SK-N-SH (cell line): ENCODE results near the gene UBE2N. TPM values are rescaled to one million over a fixed set of nuclear protein-coding genes. Genes with fewer than 3 reads are reported as not detected.
A peak's percentile ranks its signal among the peaks of the same experiment; 100 is the strongest.

Source experiments
- CTCF ChIA-PET: fragments of 300-600, 350-600 bp; formaldehyde crosslinking; extraction: SDS; loops from one replicate; lab custom pipeline; 2021; lab: Yijun Ruan, JAX
- POLR2A ChIA-PET: fragments of 350-600 bp; sonication (Branson Sonifier 250); formaldehyde crosslinking; extraction: SDS; loops from one replicate; lab custom pipeline; 2020; ENCODE audit warnings: antibody characterized with exemption, inconsistent platforms; lab: Yijun Ruan, JAX
- DNase-seq: peaks from one replicate; pipeline ENCODE4 v3.0.0; 2012
- H2AFZ ChIP-seq: fragments of 200-600 bp; sonication (generic); 2 replicates; pipeline ENCODE4 v1.8.1; 2016; ENCODE audit warnings: antibody characterized with exemption, mild to moderate bottlenecking, low read depth
- H3F3A ChIP-seq: fragments of 200-600 bp; sonication (generic); replicated peaks from 2 replicates; pipeline ENCODE3; 2016; ENCODE audit warnings: antibody characterized with exemption, mild to moderate bottlenecking; ENCODE audit not compliant: insufficient read depth
- H3K27ac ChIP-seq, 2 experiments: fragments of 200-500 bp in 1 of 2; fragments of 200-600 bp in 1 of 2; sonication (Bioruptor generic) in 1 of 2; sonication (generic), shearing (Covaris generic) in 1 of 2; 2 replicates each; pipeline versions ENCODE4 v1.5.1 to v1.6.1; 2014 to 2016; ENCODE audit warnings: low read depth in 2 of 2, inconsistent platforms in 1 of 2, low read length in 1 of 2, mild to moderate bottlenecking in 1 of 2, mixed read lengths in 1 of 2
- H3K27me3 ChIP-seq: fragments of 200-600 bp; sonication (generic), shearing (Covaris generic); 2 replicates; pipeline ENCODE4 v1.6.1; 2016; ENCODE audit warnings: mixed run types; ENCODE audit not compliant: insufficient read depth
- H3K36me3 ChIP-seq, 2 experiments: fragments of 200-500 bp in 1 of 2; fragments of 200-600 bp in 1 of 2; sonication (Bioruptor generic) in 1 of 2; sonication (generic) in 1 of 2; replicated peaks in 1 of 2; 2 replicates each; pipeline versions ENCODE3 to v1.5.1; 2014 to 2016; ENCODE audit warnings: low read length in 1 of 2, mild to moderate bottlenecking in 1 of 2; ENCODE audit not compliant: insufficient read depth in 2 of 2, control insufficient read depth in 1 of 2
- H3K4me1 ChIP-seq, 2 experiments: fragments of 200-500 bp in 1 of 2; fragments of 200-600 bp in 1 of 2; sonication (Bioruptor generic) in 1 of 2; sonication (generic), shearing (Covaris generic) in 1 of 2; 2 replicates each; pipeline versions ENCODE4 v1.5.1 to v1.6.1; 2014 to 2016; ENCODE audit warnings: low read depth in 1 of 2, low read length in 1 of 2, mixed run types in 1 of 2; ENCODE audit not compliant: insufficient read depth in 2 of 2, control insufficient read depth in 1 of 2
- H3K4me2 ChIP-seq: fragments of 200-600 bp; sonication (generic), shearing (Covaris generic); 2 replicates; pipeline ENCODE4 v1.6.1; 2017; ENCODE audit warnings: mixed run types
- H3K4me3 ChIP-seq, 2 experiments: fragments of 200-500 bp in 1 of 2; fragments of 200-600 bp in 1 of 2; sonication (Bioruptor generic) in 1 of 2; sonication (generic), shearing (Covaris generic) in 1 of 2; 2 replicates each; pipeline versions ENCODE4 v1.5.1 to v1.8.1; 2014 to 2016; ENCODE audit warnings: low read depth in 2 of 2, inconsistent platforms in 1 of 2, low read length in 1 of 2, mild to moderate bottlenecking in 1 of 2, mixed read lengths in 1 of 2, moderate library complexity in 1 of 2
- H3K79me2 ChIP-seq: fragments of 200-600 bp; sonication (generic); 2 replicates; pipeline ENCODE4 v1.8.1; 2017; ENCODE audit warnings: mild to moderate bottlenecking; ENCODE audit not compliant: insufficient read depth
- H3K9ac ChIP-seq: fragments of 200-600 bp; sonication (generic); 2 replicates; pipeline ENCODE4 v1.6.1; 2017; ENCODE audit warnings: mixed run types
- H3K9me2 ChIP-seq: fragments of 200-600 bp; sonication (generic); 2 replicates; pipeline ENCODE4 v1.6.1; 2017; ENCODE audit warnings: mixed run types
- H3K9me3 ChIP-seq: fragments of 200-600 bp; sonication (generic); 2 replicates; pipeline ENCODE4 v1.6.1; 2017; ENCODE audit warnings: mixed run types, mild to moderate bottlenecking, moderate library complexity
- H4K20me1 ChIP-seq: fragments of 200-600 bp; sonication (generic); 2 replicates; pipeline ENCODE4 v1.6.1; 2017; ENCODE audit warnings: mild to moderate bottlenecking, mixed run types; ENCODE audit not compliant: insufficient read depth
- FOSL2 ChIP-seq: IDR thresholded peaks from 2 replicates; pipeline ENCODE4 v1.4.0; 2012; ENCODE audit warnings: low read depth, mild to moderate bottlenecking, moderate library complexity, borderline replicate concordance
- FOXM1 ChIP-seq: IDR thresholded peaks from 2 replicates; pipeline ENCODE4 v1.4.0; 2012; ENCODE audit warnings: low read depth, mild to moderate bottlenecking
- GATA2 ChIP-seq: sonication (generic); formaldehyde crosslinking; IDR thresholded peaks from 2 replicates; pipeline ENCODE4 v1.5.0; 2020; ENCODE audit warnings: mild to moderate bottlenecking, missing genetic modification reagents
- JUND ChIP-seq: IDR thresholded peaks from 2 replicates; pipeline ENCODE4 v1.4.0; 2012
- MEF2A ChIP-seq: IDR thresholded peaks from 2 replicates; pipeline ENCODE4 v1.4.0; 2012; ENCODE audit warnings: low read depth, borderline replicate concordance
- MXI1 ChIP-seq: IDR thresholded peaks from 2 replicates; pipeline ENCODE4 v1.6.1; 2012; ENCODE audit warnings: mild to moderate bottlenecking, low read depth, low read length, improper control_type of control experiment
- NFIC ChIP-seq: IDR thresholded peaks from 2 replicates; pipeline ENCODE4 v1.4.0; 2012; ENCODE audit warnings: borderline replicate concordance
- NRF1 ChIP-seq: IDR thresholded peaks from 2 replicates; pipeline ENCODE4 v1.6.1; 2012; ENCODE audit warnings: low read depth, mild to moderate bottlenecking, low read length
- REST ChIP-seq: IDR thresholded peaks from 2 replicates; pipeline ENCODE4 v1.6.1; 2012; ENCODE audit warnings: mild to moderate bottlenecking, low read depth, low read length, moderate library complexity
- SIN3A ChIP-seq: IDR thresholded peaks from 2 replicates; pipeline ENCODE4 v1.6.1; 2012; ENCODE audit warnings: low read depth, mild to moderate bottlenecking, low read length, moderate library complexity, borderline replicate concordance
- TAF1 ChIP-seq: IDR thresholded peaks from 2 replicates; pipeline ENCODE4 v1.6.1; 2012; ENCODE audit warnings: low read depth, mild to moderate bottlenecking, low read length, moderate library complexity, borderline replicate concordance
- TCF12 ChIP-seq: IDR thresholded peaks from 2 replicates; pipeline ENCODE4 v1.4.0; 2012
- USF1 ChIP-seq: IDR thresholded peaks from 2 replicates; pipeline ENCODE4 v1.4.0; 2012; ENCODE audit warnings: low read depth, borderline replicate concordance
- ZBTB33 ChIP-seq: IDR thresholded peaks from 2 replicates; pipeline ENCODE4 v1.4.0; 2012; ENCODE audit warnings: low read depth, borderline replicate concordance
- WGBS: methylation state at CpG from one replicate; pipeline ENCODE4 v1.1.6; 2017; ENCODE audit warnings: low lambda C conversion rate; 5-methylcytosine and 5-hydroxymethylcytosine counted together
- polyA plus RNA-seq, 3 experiments: library from polyadenylated mRNA; depleted of rRNA; stranded (reverse); fragments of >200 nt; gene quantifications; 2 replicates each; pipeline ENCODE4 v1.2.3, GENCODE V29; 2012

Gene UBE2N
- polyA plus RNA-seq, 1 of the 3 experiments (the other 2 are of a cell fraction), result 102 TPM

GRCh38 chr12:93443576-93443975 lies 1.8 kb upstream of the UBE2N start:
- H2AFZ ChIP-seq, result no peak overlapping the region
- no peaks in the 10 kb centered on the region for H3K9me3 ChIP-seq
- H3K27me3 ChIP-seq, result no peaks in the 10 kb centered on the region
- no peak overlapping the region for H3K4me2 ChIP-seq
- no peak for TF ChIP-seq GATA2 (CRISPR knock-in tag)
- no peak for TF ChIP-seq TAF1
- TF ChIP-seq FOSL2, result no peak
- 93% methylated on average over 3 of the region's 4 CpGs for WGBS
- H3K9ac ChIP-seq, result no peak overlapping the region
- H3K27ac ChIP-seq, result no peak overlapping the region
- H3K36me3 ChIP-seq, result no peaks in the 10 kb centered on the region
- H3F3A ChIP-seq, result peaks cover 4% of the 10 kb centered on the region
- H4K20me1 ChIP-seq, result peaks cover 25% of the 10 kb centered on the region
- no peak overlapping the region for H3K4me3 ChIP-seq
- POLR2A ChIA-PET, result no interaction called here
- DNase-seq, result no peak
- CTCF ChIA-PET, result interaction anchor here (1.1 to 2.4 kb wide), 2 partner anchors 125 to 659 kb away, joined by 3 to 10 read pairs; no protein-coding TSS in a partner anchor
- peaks cover 7 to 14% of the 10 kb centered on the region in 2 experiments; a peak in 3 of 4 replicates for H3K4me1 ChIP-seq
- peaks cover 31% of the 10 kb centered on the region for H3K79me2 ChIP-seq
- H3K9me2 ChIP-seq, result no peaks in the 10 kb centered on the region

GRCh38 chr12:93442411-93443340 lies 929 bp upstream of the UBE2N start:
- Histone ChIP-seq H3K4me3 (peak overlapping the region; percentile 83 to 91), H3K9ac (peak overlapping the region; percentile 98), H3K79me2 (peaks cover 40% of the 10 kb centered on the region), H3K36me3 (no peaks in the 10 kb centered on the region), H4K20me1 (peaks cover 34% of the 10 kb centered on the region), H3K9me3 (no peaks in the 10 kb centered on the region), H3K27me3 (no peaks in the 10 kb centered on the region), H3F3A (peaks cover 4% of the 10 kb centered on the region), H2AFZ (peak overlapping the region; percentile 88), H3K9me2 (no peaks in the 10 kb centered on the region), H3K27ac (peak overlapping the region; percentile 84 to 93), H3K4me2 (peak overlapping the region; percentile 85), H3K4me1 (peaks cover 10 to 14% of the 10 kb centered on the region in 2 experiments; a peak in 3 of 4 replicates)
- 9% methylated on average over 19 of the region's 19 CpGs for WGBS
- TF ChIP-seq REST (no peak), NRF1 (no peak), NFIC (no peak), USF1 (no peak), SIN3A (no peak), FOSL2 (no peak), TCF12 (no peak), FOXM1 (no peak), MEF2A (no peak), ZBTB33 (no peak), GATA2 (CRISPR knock-in tag) (no peak), MXI1 (no peak), JUND (no peak)
- ChIA-PET CTCF (interaction anchor here (1.1 to 2.4 kb wide), 5 partner anchors 19 to 660 kb away, joined by 3 to 10 read pairs (median 4); no protein-coding TSS in a partner anchor), POLR2A (no interaction called here)
- DNase-seq, result no peak
